Measurements from ENCODE around the gene MIS12.

Gene MIS12

DNA sequence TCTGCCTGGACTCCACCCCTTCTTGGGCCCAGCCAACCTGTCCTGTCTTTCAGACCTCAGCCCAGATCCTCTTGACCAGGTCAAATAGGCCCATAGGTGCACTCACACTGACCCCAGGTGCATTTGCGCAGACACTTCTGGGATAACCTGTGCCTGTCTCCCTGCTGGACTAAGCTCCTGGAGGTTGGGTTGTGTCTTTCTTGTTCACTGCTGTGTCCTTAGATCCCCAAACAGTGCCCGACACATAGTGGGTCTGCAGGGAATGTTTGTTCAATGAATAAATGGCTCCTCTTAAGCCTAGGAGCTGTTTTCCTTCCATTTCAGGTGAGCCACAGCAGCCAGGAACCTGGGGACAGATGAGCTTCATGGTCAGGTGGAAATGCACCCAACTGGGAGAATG, 49.1 kb downstream of the MIS12 start:
- no peak for DNase-seq (ENCODE audit: low read depth)

DNA sequence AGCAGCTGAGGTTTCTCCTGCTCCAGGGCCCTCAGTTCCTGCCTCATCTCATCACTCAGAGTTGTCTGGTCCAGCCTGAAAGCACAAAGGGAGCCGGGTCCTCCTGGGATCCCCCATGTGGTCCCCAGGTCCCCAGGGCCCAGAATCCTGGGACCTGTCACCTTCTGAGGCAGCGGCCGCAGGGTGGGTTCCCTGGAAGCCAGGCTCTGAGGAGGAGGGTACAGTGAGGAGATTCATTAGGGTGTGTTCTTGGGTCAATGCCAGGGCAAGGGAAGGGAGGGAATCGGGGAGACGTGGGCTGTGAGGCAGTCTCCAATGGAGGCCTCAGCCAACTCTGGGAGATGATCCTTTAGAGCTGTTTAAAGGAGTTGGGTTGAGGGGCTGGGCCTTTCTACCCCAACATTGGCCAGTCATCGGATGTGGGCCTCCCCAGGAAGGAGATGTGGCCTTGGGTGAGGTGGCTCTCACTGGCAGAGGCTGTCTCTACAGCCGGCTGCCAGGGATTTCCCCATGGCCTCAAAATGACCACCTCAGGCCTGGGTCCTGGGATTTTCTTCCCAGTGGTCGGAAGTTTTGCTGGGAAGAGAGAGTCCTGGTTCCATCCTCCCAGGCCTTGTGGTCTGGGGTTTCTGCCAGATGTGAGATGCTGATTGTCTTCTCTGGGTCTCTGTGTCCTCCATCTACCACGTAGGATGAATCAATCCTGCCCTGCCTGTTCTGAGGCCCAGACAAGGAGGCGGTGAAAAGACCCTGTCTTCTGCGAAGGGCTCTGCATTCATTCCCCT, 50.7 kb downstream of the MIS12 start:
- DNase-seq (ENCODE audit: low read depth) = no peak

DNA sequence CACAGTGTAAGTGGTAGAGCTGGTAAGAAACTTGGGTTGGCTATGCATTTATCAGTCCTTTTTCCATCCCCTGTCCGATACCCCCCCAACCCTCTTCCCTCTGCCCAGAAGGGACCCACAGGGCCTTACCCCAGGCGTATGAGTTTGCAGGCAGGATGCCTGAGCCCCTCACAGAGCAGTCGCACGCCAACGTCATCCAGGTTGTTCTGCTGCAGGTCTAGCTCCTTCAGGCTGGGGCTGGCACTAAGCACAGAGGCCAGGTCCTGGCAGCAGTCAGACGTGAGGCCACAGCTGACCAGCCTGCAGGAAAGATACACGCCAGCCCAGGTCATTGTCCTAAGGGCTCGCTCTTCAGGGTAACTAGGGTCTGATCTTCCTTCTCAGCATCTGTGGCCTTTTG, 52.9 kb downstream of the MIS12 start:
- DNase-seq (ENCODE audit: low read depth) = no peak

DNA sequence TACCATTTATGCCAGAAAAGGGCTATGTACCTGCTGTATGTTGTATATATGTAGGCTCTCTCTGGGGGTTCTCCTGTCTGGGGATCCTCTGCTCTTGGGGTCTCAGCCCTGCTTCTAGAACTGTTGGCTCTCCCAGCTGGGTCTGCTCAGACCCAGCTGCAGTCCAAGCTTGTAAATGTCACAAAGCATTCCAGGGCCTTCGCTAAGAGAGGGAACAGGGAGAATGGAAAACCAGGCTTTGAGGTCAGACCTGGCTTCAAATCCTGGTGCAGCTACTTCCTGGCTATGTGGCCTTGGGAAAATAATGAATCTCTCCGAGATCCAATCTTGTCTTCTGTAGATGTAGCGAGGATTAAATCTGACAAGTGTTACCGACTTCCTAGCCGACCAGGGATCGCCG, 54.0 kb downstream of the MIS12 start:
- no peak for DNase-seq (ENCODE audit: low read depth)
